DND-41 (cell line): Measurements from ENCODE around the gene CCDC40.

ENCODE experiments used
- ATAC-seq: fragments of 200-7000 bp; cut with Tn5 transposase; 3 replicates; pipeline ENCODE4 v1.9.1; 2021; ENCODE audit warnings: low read depth; ENCODE audit not compliant: insufficient read depth
- DNase-seq: peaks from one replicate; pipeline ENCODE4 v3.0.0-alpha.2; 2020
- H2AFZ ChIP-seq: 2 replicates; pipeline ENCODE4 v1.6.0; 2012; ENCODE audit warnings: low read depth, low read length
- H3K27ac ChIP-seq: 2 replicates; pipeline ENCODE4 v1.5.1; 2012; ENCODE audit warnings: low read length, inconsistent platforms
- H3K27me3 ChIP-seq: fragments of 200-600 bp; sonication (generic); 2 replicates; pipeline ENCODE4 v1.6.0; 2012; ENCODE audit warnings: low read length, mild to moderate bottlenecking, inconsistent platforms; ENCODE audit not compliant: insufficient read depth, poor library complexity
- H3K36me3 ChIP-seq: 2 replicates; pipeline ENCODE4 v1.5.1; 2012; ENCODE audit warnings: low read length, inconsistent platforms; ENCODE audit not compliant: insufficient read depth
- H3K4me1 ChIP-seq: 2 replicates; pipeline ENCODE4 v1.5.1; 2012; ENCODE audit warnings: mild to moderate bottlenecking, low read length; ENCODE audit not compliant: insufficient read depth
- H3K4me2 ChIP-seq: 2 replicates; pipeline ENCODE4 v1.6.0; 2012; ENCODE audit warnings: mild to moderate bottlenecking, moderate library complexity, low read length, inconsistent platforms; ENCODE audit not compliant: insufficient read depth
- H3K4me3 ChIP-seq, 2 experiments: fragments of 200-600 bp in 1 of 2; shearing (Covaris generic) in 1 of 2; 2 replicates each; pipeline ENCODE4 v1.5.1; 2012 to 2016; ENCODE audit warnings: inconsistent platforms in 2 of 2, low read length in 2 of 2, mild to moderate bottlenecking in 2 of 2, low read depth in 1 of 2, moderate library complexity in 1 of 2
- H3K79me2 ChIP-seq: 2 replicates; pipeline ENCODE4 v1.6.0; 2012; ENCODE audit warnings: low read length, inconsistent platforms; ENCODE audit not compliant: insufficient read depth
- H3K9ac ChIP-seq: 2 replicates; pipeline ENCODE4 v1.6.0; 2012; ENCODE audit warnings: low read depth, mild to moderate bottlenecking, inconsistent platforms, low read length, moderate library complexity
- H3K9me3 ChIP-seq: 2 replicates; pipeline ENCODE4 v1.5.1; 2012; ENCODE audit warnings: low read length, moderate library complexity, mild to moderate bottlenecking, inconsistent platforms; ENCODE audit not compliant: insufficient read depth, severe bottlenecking
- H4K20me1 ChIP-seq: 2 replicates; pipeline ENCODE4 v1.6.0; 2012; ENCODE audit warnings: low read length; ENCODE audit not compliant: insufficient read depth
- CTCF ChIP-seq: IDR thresholded peaks from 2 replicates; pipeline ENCODE4 v1.5.1; 2012; ENCODE audit warnings: borderline replicate concordance, low read length, moderate library complexity, mild to moderate bottlenecking; ENCODE audit not compliant: poor library complexity, severe bottlenecking; ENCODE audit errors: extremely low read depth
- EZH2 ChIP-seq: IDR thresholded peaks from 3 replicates; pipeline ENCODE4 v1.6.1; 2012; ENCODE audit warnings: borderline replicate concordance, low read depth, mild to moderate bottlenecking, moderate library complexity, low read length, inconsistent platforms; ENCODE audit not compliant: severe bottlenecking

Gene CCDC40

GRCh38 chr17:80000136-80000535, 36.3 kb upstream of the CCDC40 start:
- H3K4me1 ChIP-seq = peaks cover 33% of the 10 kb centered on the region
- no peaks in the 10 kb centered on the region for H3K27me3 ChIP-seq
- TF ChIP-seq CTCF (no peak), EZH2 (no peak)
- no peak overlapping the region for H3K4me3 ChIP-seq
- H3K79me2 ChIP-seq = no peaks in the 10 kb centered on the region
- peak overlapping the region; percentile 54 for H3K27ac ChIP-seq
- no peak overlapping the region for H2AFZ ChIP-seq
- H3K36me3 ChIP-seq = no peaks in the 10 kb centered on the region; the same call in 1 of the 2 replicates
- H4K20me1 ChIP-seq = no peaks in the 10 kb centered on the region
- no peak overlapping the region for H3K4me2 ChIP-seq
- no peak for DNase-seq
- H3K9ac ChIP-seq = no peak overlapping the region
- H3K9me3 ChIP-seq = peaks cover 2% of the 10 kb centered on the region
- ATAC-seq = no peak

DNA sequence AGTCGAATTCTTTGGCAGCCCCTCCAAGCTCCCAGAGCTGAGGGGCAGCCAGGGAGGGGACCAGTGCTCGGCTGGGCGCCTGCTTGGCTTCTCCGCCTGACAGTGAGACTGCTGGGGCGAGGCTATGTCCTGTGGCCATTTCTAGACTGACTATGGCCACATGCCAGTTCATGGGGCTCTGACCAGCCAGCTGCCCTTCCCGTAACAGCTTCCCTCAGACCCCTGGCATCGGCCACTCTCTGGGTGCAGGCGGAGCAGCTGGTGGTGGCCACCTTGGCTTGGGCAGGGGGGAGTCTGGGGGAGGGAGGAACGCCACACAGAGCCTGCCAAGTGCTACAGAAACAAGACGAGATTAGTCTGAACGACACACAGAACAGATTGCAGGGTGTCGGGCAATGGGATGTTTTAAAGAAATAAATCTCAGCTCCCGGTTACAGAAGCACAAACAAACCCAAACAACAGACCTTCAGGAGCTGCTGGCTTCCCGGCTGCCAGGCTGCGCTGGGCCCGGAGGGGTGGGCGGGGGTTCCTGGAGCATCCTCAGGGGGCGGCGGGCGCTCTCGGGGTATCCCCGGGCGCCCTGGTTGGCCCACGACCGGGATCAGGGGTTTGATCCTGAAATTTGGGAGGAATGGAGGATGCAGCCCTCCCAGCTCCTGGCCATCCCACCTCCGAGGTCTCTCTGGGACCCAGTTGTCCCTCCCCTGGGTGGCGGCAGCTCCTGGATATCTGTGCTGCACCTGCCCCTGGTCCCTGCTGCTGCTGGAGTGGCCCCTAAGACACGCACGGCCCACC, 35.3 kb upstream of the CCDC40 start:
- ATAC-seq = no peak
- H3K4me3 ChIP-seq = no peak overlapping the region
- peaks cover 2% of the 10 kb centered on the region for H3K9me3 ChIP-seq
- no peaks in the 10 kb centered on the region for H4K20me1 ChIP-seq
- no peak overlapping the region for H3K4me2 ChIP-seq
- no peaks in the 10 kb centered on the region for H3K79me2 ChIP-seq
- H2AFZ ChIP-seq = no peak overlapping the region
- DNase-seq = no peak
- H3K27ac ChIP-seq = no peak overlapping the region
- TF ChIP-seq CTCF = no peak
- no peak for TF ChIP-seq EZH2
- H3K4me1 ChIP-seq = peaks cover 35% of the 10 kb centered on the region
- H3K9ac ChIP-seq = no peak overlapping the region
- no peaks in the 10 kb centered on the region; the same call in 1 of the 2 replicates for H3K36me3 ChIP-seq
- no peaks in the 10 kb centered on the region for H3K27me3 ChIP-seq

- DNase-seq = no peak
- no peak overlapping the region for H3K9ac ChIP-seq
- peaks cover 2% of the 10 kb centered on the region for H3K9me3 ChIP-seq
- H3K27ac ChIP-seq = no peak overlapping the region
- H3K27me3 ChIP-seq = no peaks in the 10 kb centered on the region
- peaks cover 27% of the 10 kb centered on the region for H3K4me1 ChIP-seq
- no peak for ATAC-seq
- H3K36me3 ChIP-seq = no peaks in the 10 kb centered on the region; the same call in 1 of the 2 replicates
- no peak overlapping the region for H2AFZ ChIP-seq
- no peaks in the 10 kb centered on the region for H3K79me2 ChIP-seq
- no peak overlapping the region for H3K4me2 ChIP-seq
- no peak overlapping the region for H3K4me3 ChIP-seq
- no peak for TF ChIP-seq EZH2
- TF ChIP-seq CTCF = no peak
- H4K20me1 ChIP-seq = no peaks in the 10 kb centered on the region
These were observed 34.3 kb upstream of the CCDC40 start for GRCh38 chr17:80002070-80002641.
